Astrocyte (in vitro differentiated cells and primary cell): ENCODE results near the gene DGKH.

Source experiments
- CTCF ChIP-seq: IDR thresholded peaks from 2 replicates; pipeline ENCODE4 v1.5.1; 2011; ENCODE audit warnings: low read depth, mild to moderate bottlenecking, inconsistent platforms, low read length, moderate library complexity; ENCODE audit not compliant: insufficient read depth
- EZH2 ChIP-seq: IDR thresholded peaks from 2 replicates; pipeline ENCODE4 v1.6.1; 2012; ENCODE audit warnings: mild to moderate bottlenecking, low read length, inconsistent platforms; ENCODE audit not compliant: insufficient read depth

GRCh38 chr13:42116225-42116624 lies 67.8 kb downstream of the DGKH start:
- TF ChIP-seq CTCF (no peak), EZH2 (no peak)
